GM04503 (cell line): ENCODE results near the gene MYOF.
A peak's percentile ranks its signal among the peaks of the same experiment; 100 is the strongest.
"Not testable (repeated sequence)": the region's sequence is repeated elsewhere in the genome, so short reads cannot be mapped to it uniquely, and the experiment has no call there.

ENCODE experiments used
- DNase-seq: peaks from one replicate; pipeline ENCODE4 v3.0.0-alpha.2; 2012; ENCODE audit warnings: low read depth

MYOF gene

DNA sequence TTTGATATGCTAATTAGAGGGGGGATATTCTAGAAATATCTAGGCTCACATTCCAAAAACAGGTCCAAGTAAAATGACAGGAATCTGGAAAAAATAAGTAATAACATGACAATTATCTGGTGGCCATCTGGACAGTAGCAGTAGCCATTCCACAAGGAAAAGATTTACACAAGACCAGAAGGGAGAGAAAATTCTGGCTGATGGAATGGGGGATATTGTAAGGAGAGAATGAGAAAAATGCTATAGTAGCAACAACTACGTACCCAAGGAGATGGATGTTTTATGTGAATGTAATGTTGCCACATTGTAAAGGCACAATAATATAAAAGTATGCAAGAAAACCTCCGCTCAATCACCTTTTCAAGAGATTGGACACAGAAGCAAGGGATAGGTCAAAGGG is 5.4 kb downstream of the MYOF start:
- DNase-seq, result no peak

DNA sequence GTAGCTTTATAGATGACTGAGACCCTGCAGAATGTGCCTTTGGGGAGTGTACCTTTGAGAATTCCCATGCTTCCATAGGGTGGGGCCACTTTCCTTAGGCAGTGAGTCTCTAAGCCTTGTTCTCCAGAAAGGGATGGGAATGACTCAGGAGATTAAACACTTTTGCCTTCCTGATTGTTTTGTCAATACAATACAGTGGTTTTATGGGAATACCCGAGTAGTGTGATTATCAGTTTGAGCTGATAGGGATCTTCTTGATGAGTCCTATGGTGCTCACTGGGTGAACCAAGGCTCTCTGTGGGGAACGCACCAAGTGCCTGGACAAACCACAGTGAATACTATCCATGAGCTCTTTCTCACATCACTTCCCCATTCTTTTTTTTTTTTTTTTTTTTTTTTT is 6.3 kb downstream of the MYOF start:
- DNase-seq, result no peak

DNA sequence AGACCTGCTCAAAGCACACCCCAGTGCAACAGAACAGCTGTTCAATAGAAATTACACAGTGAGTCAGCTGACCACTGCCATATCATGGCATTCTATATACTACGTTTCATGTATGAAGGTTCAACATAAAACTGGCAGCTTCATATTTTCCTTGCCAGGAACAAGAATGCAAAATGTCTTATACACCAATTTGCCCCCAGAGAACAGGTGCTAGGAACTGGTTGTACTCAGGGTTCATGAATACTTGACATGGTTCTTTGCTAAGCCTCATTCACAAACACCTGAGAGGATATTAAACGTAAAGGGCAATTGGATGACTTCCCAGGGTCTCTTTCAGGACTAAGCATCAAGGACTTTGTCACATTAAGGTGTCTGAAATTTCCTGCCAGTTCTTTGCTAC is 6.9 kb downstream of the MYOF start:
- no peak for DNase-seq

DNA sequence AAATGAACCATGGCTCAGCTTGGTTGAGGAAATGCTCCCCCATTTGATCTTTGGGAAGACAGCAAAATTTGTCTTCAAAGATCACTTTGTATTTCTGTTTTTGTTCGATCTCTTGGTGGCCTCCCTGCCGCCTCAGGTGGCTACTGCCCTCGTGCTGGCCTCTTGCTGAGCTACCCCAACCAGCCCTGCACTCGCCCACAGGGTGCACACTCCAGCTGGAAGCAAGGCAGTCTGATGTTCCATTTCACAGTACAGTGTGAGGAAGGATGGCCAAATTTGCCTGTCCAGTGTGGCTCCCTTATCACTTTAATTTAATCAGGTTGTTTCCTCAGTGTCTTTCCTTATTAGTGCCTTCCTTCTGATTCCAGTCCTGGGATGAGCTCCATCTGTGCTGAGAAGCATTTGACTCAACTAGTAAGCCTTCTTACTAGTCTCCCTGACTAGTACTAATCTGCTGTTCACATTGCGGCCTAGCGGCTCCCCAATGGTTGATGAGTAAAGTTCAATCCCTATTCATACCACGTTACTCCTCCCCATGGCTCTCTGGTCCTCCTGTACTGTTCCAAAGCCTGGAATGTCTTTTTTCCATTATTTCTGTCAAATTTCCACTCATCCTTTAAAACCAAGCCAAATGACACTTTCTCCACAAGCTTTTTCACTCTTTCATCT is 8.2 kb downstream of the MYOF start:
- DNase-seq, result no peak

DNA sequence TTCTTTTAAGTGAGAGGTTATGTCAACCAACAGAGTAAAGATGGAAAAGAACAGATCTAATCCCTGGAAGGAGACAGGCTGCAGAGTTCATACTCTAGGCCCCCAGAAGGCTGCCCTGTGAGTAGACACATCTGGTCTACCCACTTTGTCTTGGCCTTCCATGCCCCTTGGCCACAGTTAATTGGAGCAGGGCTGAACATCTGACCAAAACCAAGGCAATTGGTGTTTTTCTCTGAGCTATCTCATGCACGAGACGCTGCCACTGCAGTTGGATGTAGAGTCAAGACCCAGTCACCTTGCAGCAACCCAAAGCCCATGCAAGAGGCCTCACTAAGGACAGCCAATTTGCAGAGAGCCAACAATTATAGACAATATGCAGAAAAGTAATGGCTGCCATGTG is 9.0 kb downstream of the MYOF start:
- DNase-seq, result no peak

DNA sequence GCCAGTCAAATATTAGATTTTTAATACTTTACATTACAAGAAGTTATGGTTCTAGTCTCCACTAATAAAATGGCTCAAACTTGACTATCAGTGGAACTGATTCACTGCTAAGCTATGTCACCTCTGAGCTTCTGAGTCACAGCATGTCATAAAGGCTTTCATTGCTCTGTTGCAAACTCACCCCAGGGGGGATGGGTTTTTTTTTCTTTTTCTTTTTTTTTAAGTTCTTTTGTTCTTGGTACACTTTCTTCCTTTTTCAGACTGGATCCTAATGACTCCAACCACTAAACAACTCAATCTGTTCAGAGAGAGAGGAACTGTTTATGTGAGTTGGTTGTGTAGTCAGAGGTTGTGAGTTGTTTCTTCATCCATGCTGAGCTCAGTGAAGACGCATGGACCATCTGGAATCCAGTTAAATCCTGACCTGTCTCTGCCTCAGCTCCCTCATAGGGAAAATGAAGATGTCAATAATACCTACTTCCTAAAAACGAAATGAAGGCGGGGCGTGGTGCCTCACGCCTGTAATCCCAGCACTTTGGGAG is 11.0 kb downstream of the MYOF start:
- DNase-seq, result peak; percentile 96

DNA sequence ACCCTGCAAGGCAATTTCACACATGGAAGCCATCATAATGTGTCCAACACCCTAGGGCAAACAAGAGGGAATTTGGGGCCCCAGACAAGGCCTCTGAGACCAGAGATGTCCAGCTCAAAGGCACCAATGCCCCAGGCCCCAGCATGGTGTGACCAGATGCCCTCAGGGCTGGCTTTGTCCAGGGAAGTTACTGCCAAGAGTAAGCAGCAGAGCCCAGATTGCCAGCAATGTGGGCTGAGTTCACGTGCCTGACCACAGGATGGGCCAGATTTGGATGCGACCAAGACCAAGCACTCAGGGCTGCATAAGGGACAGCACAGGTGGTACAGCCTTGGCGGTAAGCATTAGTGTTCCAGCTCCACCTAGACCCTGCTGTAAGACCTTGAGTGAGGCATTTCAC is 12.7 kb downstream of the MYOF start:
- DNase-seq, result no peak

DNA sequence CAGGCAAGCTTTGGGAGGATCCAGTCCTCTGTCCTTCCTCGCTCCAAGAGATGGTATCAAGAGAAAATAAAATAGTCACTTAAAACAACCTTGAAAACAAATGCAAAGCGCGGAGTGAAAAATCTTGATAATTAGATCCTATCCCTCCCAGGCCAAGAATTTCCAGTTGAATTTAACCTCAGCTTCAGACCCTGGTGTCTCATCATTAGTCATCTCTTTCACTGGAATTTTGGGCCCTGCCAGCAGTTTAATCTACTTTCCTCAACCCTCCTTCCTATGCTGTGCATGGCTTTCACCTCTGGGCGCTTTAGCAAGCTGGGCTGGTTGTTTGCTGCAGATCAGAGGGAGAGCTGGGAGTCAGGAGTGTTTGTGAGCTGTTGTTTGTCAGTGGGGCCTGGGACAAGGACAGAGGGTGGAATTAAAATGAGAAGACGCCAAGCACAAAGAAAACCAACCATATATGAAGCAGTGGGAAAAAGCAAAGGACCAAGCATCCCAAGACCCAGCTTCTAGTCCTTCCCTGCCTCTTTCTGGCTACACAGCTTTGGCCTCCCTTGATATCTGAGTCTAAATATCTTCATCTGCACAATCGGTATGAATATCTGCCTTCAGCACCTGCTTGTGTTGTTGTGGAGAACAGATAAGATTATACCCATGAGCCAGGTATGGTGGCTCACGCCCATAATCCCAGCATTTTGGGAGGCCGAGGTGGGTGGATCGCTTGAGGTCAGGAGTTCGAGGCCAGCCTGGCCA is 13.5 kb downstream of the MYOF start:
- DNase-seq, result peak; percentile 91

DNA sequence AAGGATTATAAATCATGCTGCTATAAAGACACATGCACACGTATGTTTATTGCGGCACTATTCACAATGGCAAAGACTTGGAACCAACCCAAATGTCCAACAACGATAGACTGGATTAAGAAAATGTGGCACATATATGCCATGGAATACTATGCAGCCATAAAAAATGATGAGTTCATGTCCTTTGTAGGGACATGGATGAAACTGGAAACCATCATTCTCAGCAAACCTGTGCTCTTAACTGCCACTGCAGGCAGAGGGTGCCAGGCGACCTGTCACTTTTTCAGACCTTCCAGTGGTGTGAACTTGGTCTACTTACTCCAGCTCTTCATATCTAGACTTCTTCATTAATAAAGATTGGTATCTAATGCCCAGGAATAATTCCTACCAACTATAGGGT is 14.5 kb downstream of the MYOF start:
- DNase-seq, result not testable (repeated sequence)

DNA sequence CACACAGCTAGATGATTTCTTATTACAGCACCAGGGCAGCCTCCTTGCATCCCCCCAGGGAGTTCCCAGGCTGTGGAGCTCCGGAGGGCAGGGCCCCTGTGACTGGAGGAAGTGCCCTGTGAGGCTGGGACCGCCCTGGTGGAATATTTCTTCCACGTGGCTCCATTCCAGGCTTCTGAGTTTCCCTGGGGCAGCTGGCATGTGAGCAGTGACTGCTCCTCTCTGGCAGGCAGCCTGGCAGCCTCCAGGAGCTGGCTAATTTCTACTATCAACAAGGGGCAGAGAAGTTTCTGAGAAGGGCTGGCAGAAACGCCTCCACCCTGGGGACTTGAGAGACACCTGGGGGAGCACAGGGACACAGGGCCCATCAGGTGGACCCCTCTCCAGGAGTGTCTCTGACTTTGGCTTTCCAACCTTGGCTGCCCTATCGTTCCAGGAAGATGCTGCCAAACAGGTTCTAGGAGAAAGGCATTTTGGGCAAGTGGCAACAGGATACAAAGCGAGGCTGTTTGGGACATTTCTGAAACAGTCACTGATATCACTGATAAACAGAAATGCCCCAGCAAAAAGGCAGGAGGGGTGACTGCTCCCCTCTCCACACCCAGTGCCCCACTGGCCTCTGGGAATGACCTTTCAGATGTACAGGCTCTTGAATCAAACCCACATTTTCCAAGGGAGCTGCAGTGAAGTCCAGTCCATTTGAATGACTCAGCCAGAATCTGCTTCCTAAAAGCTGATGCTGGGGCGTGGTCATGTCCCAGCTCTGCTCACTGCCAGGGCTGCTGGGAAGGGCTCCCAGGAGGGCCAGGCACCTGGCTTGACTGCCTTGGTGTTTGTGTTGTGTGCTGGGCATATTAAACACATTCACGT is 16.1 kb downstream of the MYOF start:
- DNase-seq, result peak; percentile 93

DNA sequence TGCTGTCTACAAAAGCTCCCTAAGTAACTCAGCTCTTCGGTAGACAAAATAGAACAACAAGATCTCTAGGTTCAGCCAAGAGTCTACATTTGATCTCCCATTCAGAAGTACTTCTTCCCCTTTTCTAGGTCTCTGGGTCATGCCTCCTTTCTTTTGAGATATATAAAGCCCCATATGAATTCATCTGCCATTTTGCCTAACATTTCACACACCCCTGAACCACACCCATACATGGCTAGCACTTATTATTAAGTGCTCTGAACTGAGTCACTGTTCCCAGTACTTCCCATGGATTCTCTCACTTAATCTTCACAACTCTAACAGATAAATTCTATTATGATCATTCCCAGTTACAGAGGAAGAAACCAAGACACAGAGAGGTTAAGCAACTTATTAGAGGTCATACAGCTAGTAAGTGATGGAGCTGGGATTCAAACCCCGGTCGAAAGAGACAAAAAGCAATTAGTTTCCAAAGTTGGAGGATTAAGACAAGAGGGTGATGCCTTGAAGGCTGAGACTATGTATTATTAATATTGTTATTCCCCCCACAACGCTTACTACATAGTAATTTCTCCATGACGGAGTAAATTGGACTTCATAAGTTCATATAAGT is 17.3 kb downstream of the MYOF start:
- no peak for DNase-seq

DNA sequence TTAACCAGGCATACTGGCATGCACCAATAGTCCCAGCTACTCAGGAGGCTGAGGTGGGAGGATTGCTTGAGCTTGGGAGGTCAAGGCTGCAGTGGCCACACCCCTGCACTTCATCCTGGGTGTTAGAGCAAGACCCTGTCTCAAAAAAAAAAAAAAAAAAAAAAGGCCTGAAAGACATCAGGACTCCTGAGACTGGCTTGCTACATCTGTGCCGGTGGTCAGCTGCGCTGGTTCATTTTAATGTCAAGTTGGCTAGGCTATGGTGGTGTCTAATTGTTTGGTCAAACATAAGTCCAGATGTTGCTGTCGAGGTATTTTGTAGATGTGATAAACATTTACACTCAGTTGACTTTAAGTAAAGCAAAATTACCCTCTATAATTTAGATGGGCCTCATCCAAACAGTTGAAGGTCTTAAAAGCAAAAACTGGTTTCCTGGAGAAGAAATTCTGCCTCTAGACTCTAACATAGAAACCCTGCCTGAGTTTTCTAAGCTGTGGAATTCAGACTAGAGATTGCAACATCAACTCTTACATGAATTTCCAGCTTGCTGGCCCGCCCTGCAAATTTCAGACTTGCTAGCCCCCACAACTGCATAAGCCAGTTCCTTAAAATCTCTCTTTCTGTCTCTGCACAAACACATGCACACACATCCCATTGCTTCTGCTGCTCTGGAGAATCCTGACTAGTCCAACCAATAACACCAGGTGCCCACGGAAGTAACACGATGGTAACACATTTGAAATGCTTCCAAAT is 18.2 kb downstream of the MYOF start:
- peak; percentile 47 for DNase-seq

DNA sequence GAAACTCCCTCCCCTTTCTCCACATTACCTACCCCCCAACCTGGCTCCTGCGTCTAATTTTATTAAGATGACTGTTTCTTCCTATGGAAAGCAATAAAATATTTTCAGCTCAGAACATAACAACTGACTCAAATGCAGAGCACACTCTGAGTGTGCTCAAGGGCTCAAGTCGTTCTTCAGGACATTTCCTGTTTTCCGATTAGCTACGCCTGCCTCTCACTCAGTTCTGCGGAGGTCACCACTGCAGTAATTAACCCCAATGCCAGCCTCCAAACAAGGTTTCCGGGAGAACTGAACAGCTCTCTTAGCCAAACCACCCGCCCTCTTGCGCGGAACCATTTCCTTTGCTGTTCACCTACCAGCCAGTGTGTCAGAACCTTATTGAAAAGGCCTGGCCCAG is 19.3 kb downstream of the MYOF start:
- no peak for DNase-seq

DNA sequence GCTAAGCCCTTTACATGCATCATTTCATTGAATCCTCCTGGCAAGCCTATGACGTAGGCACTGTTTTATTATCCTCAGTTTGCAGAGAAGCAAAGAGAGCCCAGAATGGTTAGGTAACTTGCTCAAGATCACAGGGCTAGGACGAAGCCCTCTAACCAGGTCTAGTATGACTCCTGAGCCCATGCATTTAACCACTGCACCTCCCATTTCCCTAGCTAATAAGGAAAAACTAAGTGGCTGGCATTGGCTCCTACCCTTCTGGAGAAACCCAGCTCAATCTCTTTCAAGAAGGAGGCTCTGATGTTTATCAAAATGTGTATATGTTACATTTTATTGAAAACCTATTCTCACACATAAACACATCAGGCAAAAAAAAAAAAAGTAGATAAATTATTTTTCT is 19.8 kb downstream of the MYOF start:
- DNase-seq, result no peak

DNA sequence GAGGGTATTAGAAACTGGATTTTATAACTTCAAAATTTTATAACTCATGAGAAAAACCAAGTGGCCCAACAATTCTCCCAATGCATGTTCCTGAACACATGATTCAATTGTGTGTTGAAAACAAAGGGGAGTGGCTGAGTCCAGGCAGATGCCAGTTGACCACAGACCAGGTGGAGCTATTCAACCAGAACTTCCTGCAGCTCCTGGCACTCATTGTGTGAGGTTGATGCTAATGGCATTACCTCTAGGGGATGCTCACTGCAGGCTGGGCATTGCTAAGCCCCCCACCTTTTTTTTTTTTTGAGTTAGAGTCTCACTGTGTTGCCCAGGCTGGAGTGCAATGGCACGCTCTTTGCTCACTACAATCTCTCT is 20.3 kb downstream of the MYOF start:
- no peak for DNase-seq

DNA sequence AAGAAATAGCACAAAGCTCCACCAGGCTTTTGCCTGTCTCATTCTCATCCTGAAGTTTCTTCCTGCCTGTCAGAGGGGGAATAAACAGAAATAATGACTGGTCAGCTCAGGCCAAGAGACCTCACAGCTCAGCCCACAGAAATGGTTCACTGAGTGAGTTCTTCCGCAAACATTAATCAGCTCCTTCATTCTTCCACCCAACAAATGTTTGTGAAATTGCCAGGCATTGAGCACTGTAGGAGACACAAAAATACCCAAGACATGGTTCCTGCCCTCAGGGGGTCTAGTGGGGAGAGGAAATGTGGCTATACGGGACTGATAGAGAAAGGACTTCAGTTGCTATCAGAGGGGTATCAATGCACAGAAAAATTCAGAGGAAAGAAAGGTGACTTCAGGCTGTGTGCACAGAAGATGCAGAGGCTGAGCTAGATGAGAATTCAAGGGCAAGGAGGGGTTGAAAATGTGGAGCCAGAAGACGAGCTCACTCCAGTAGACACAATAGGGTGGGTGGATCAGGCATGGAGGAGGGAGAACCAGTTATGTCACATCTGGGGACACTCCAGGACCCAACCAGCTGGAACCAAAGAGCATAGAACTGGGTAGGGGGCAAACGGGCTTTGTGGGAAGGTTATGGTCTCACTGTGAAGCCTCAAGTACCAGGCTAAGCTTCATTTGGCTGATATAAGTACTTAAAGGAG is 20.9 kb downstream of the MYOF start:
- no peak for DNase-seq

DNA sequence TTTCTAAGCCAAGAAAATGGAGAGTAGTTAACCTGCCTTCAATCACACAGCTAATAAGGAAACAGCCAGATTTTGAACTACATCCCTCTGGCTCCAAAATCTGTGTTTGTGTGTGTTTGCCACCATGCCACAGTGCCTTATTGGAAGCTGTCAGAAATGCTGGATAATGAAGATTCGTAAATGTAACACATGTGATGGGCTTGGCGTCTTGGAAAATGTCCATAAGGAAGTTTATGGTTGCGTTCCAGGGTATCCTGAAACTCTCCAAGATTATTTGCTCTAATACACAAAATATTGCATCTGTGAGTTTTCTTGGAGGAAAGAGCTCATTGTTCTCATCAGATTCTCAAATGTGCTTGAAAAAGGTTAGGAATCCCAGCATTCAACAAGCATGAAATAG is 22.7 kb downstream of the MYOF start:
- DNase-seq, result no peak

DNA sequence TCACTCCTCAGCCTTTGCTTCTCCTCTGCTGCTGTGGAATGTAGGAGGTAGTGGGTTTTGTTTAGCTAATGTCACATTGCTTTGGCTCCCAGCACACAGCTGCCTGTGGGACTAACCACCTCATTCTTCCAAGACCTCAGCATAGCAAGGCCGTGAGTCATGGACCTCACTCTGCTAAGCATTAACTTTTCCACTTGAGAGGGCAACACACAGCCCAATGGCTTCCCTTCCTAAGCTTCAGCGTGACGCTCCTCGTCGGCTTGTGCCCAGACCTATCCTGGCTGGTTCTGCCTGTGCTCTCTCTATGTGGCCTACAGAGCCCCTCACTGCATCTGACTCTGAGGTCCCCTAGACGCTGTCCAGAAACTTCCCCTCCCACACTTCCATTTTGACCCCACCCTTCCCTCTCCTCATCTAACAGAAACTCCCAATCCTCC is 23.3 kb downstream of the MYOF start:
- DNase-seq, result peak; percentile 100

DNA sequence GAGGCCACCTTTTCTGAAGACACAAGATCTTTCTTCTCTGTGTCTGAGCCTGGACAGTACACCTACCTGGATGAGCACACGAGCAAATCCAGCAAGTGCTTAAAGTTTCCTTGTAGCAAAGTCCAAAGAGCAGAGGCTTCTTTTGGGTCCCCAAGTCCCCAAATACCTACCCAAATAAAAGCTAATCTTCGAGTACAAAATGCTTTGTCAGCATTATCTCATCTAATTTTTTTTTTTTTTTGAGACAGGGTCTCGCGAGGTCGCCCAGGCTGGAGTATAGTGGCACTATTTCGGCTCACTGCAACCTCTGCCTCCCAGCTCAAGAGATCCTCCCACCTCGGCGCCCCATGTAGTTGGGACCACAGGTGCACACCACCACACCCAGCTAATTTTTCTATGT is 24.6 kb downstream of the MYOF start:
- DNase-seq, result no peak

DNA sequence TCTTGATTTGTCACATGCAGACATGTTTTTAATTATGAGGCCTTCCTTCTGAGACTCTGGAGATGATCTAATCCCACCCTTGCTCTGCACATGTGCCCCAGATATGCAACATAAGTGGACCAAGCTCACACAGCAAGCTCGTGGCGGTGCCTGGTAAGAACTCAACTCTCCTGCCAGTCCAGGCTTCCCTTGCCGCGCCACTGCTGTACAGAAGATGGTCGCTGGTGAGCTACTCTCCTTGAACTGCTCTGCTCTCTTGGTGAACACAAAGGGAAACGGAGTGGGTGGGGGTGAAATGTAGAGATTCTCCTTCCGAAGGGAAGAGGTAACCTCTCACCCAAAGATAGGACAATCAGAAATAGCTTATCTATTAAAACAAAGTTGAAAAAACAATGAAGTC is 25.7 kb downstream of the MYOF start:
- DNase-seq, result no peak

DNA sequence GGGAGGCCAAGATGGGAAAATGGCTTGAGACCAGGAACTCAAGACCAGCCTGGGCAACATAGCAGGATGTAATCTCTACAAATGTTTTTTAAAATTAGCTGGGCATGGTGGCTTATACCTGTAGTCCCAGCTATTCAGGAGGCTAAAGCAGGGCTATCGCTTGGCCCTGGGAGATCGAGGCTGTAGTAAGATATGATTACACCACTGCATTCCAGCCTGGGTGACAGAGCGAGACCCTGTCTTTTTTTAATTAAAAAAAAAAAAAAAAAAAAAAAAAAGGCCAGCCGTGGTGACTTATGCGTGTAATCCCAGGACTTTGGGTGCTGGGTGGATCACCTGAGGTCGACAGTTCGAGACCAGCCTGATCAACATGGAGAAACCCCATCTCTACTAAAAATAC is 27.4 kb downstream of the MYOF start:
- no peak for DNase-seq
